ENCODE data around the gene ATXN1. TPM values are rescaled to one million over a fixed set of nuclear protein-coding genes. Genes with fewer than 3 reads are reported as not detected.

The ATXN1 gene
- total RNA-seq, 1 donor: 48.5 TPM

GRCh38 chr6:16375206-16375605, 386.1 kb downstream of the ATXN1 start:
- H3K9me3 ChIP-seq (ENCODE audit: low read depth, low read length): no peaks in the 10 kb centered on the region
- no peak overlapping the region for H3K27ac ChIP-seq (ENCODE audit: low read depth, low read length)
- H4K20me1 ChIP-seq (ENCODE audit: insufficient read depth, low read length): peaks cover 6% of the 10 kb centered on the region
- DNase-seq (ENCODE audit: insufficient read length, low spot score, missing footprints): no peak
- no peak for TF ChIP-seq CTCF (IDR thresholded peaks at IDR 0.05; ENCODE audit: extremely low read depth, low read depth, low read length)
- no peak overlapping the region for H3K4me3 ChIP-seq (ENCODE audit: insufficient read depth, low read length)
- H2AFZ ChIP-seq (ENCODE audit: low read length): no peak overlapping the region
- H3K36me3 ChIP-seq (ENCODE audit: insufficient read depth, low read length): no peaks in the 10 kb centered on the region
- H3K4me2 ChIP-seq (ENCODE audit: insufficient read depth, low read length): no peak overlapping the region
- no peaks in the 10 kb centered on the region for H3K4me1 ChIP-seq (ENCODE audit: insufficient read depth, low read length)
- no peaks in the 10 kb centered on the region for H3K79me2 ChIP-seq (ENCODE audit: insufficient read depth, low read length)
- H3K27me3 ChIP-seq (ENCODE audit: insufficient read depth, low read length): no peaks in the 10 kb centered on the region

GRCh38 chr6:16374461-16375200, 386.6 kb downstream of the ATXN1 start:
- Histone ChIP-seq H3K4me1 (ENCODE audit: insufficient read depth, low read length) (no peaks in the 10 kb centered on the region), H3K79me2 (ENCODE audit: insufficient read depth, low read length) (no peaks in the 10 kb centered on the region), H2AFZ (ENCODE audit: low read length) (no peak overlapping the region), H3K27ac (ENCODE audit: low read depth, low read length) (no peak overlapping the region), H3K4me3 (ENCODE audit: insufficient read depth, low read length) (no peak overlapping the region), H3K9me3 (ENCODE audit: low read depth, low read length) (no peaks in the 10 kb centered on the region), H3K4me2 (ENCODE audit: insufficient read depth, low read length) (no peak overlapping the region), H3K36me3 (ENCODE audit: insufficient read depth, low read length) (no peaks in the 10 kb centered on the region), H3K27me3 (ENCODE audit: insufficient read depth, low read length) (no peaks in the 10 kb centered on the region), H4K20me1 (ENCODE audit: insufficient read depth, low read length) (peaks cover 6% of the 10 kb centered on the region)
- no peak for TF ChIP-seq CTCF (IDR thresholded peaks at IDR 0.05; ENCODE audit: extremely low read depth, low read depth, low read length)
- DNase-seq (ENCODE audit: insufficient read length, low spot score, missing footprints): no peak

GRCh38 chr6:16374016-16374415, 387.2 kb downstream of the ATXN1 start:
- Histone ChIP-seq H3K79me2 (ENCODE audit: insufficient read depth, low read length) (no peaks in the 10 kb centered on the region), H2AFZ (ENCODE audit: low read length) (no peak overlapping the region), H3K27me3 (ENCODE audit: insufficient read depth, low read length) (no peaks in the 10 kb centered on the region), H3K4me2 (ENCODE audit: insufficient read depth, low read length) (no peak overlapping the region), H3K27ac (ENCODE audit: low read depth, low read length) (no peak overlapping the region), H3K4me3 (ENCODE audit: insufficient read depth, low read length) (no peak overlapping the region), H3K36me3 (ENCODE audit: insufficient read depth, low read length) (no peaks in the 10 kb centered on the region), H3K4me1 (ENCODE audit: insufficient read depth, low read length) (no peaks in the 10 kb centered on the region), H4K20me1 (ENCODE audit: insufficient read depth, low read length) (peaks cover 6% of the 10 kb centered on the region), H3K9me3 (ENCODE audit: low read depth, low read length) (no peaks in the 10 kb centered on the region)
- no peak for TF ChIP-seq CTCF (IDR thresholded peaks at IDR 0.05; ENCODE audit: extremely low read depth, low read depth, low read length)
- no peak for DNase-seq (ENCODE audit: insufficient read length, low spot score, missing footprints)

- TF ChIP-seq CTCF (IDR thresholded peaks at IDR 0.05; ENCODE audit: extremely low read depth, low read depth, low read length): no peak
- no peak for DNase-seq (ENCODE audit: insufficient read length, low spot score, missing footprints)
- Histone ChIP-seq H3K36me3 (ENCODE audit: insufficient read depth, low read length) (no peaks in the 10 kb centered on the region), H3K27me3 (ENCODE audit: insufficient read depth, low read length) (no peaks in the 10 kb centered on the region), H3K4me3 (ENCODE audit: insufficient read depth, low read length) (no peak overlapping the region), H3K79me2 (ENCODE audit: insufficient read depth, low read length) (no peaks in the 10 kb centered on the region), H2AFZ (ENCODE audit: low read length) (no peak overlapping the region), H3K9me3 (ENCODE audit: low read depth, low read length) (no peaks in the 10 kb centered on the region), H3K4me1 (ENCODE audit: insufficient read depth, low read length) (no peaks in the 10 kb centered on the region), H3K4me2 (ENCODE audit: insufficient read depth, low read length) (no peak overlapping the region), H3K27ac (ENCODE audit: low read depth, low read length) (no peak overlapping the region), H4K20me1 (ENCODE audit: insufficient read depth, low read length) (peaks cover 6% of the 10 kb centered on the region)
These were observed 389.1 kb downstream of the ATXN1 start for GRCh38 chr6:16372029-16372776.
